SK-N-SH treated with all-trans-retinoic acid at 6 μM for 48 hours (cell line): ENCODE data around the gene C1orf159.

Source experiments
- ATAC-seq: fragments of 200-7000 bp; cut with Tn5 transposase; 3 replicates; pipeline ENCODE4 v1.9.1; 2020; ENCODE audit warnings: mild to moderate bottlenecking, moderate library complexity
- ARNTL ChIP-seq: fragments of 450-650 bp; formaldehyde crosslinking; IDR thresholded peaks from 2 replicates; pipeline ENCODE4 v1.5.0; 2020; ENCODE audit warnings: low read depth, mild to moderate bottlenecking, moderate library complexity, borderline replicate concordance
- BACH2 ChIP-seq: fragments of 250-450 bp; sonication (Bioruptor Pico); IDR thresholded peaks from 2 replicates; pipeline ENCODE4 v1.9.0; 2021; ENCODE audit warnings: mild to moderate bottlenecking, borderline replicate concordance
- CREB5 ChIP-seq: fragments of 250-450 bp; sonication (Bioruptor Pico); IDR thresholded peaks from 2 replicates; pipeline ENCODE4 v1.5.1; 2020; ENCODE audit warnings: low read depth, mild to moderate bottlenecking, moderate library complexity
- CSRNP3 ChIP-seq: fragments of 250-450 bp; sonication (Bioruptor Pico); IDR thresholded peaks from 2 replicates; pipeline ENCODE4 v1.5.1; 2021; ENCODE audit warnings: mild to moderate bottlenecking, moderate library complexity
- ESRRG ChIP-seq: fragments of 250-450 bp; sonication (Bioruptor Pico); IDR thresholded peaks from 2 replicates; pipeline ENCODE4 v1.6.1; 2021; ENCODE audit warnings: mild to moderate bottlenecking
- GLIS3 ChIP-seq: fragments of 250-450 bp; sonication (Bioruptor Pico); IDR thresholded peaks from 2 replicates; pipeline ENCODE4 v1.5.0; 2020; ENCODE audit warnings: mild to moderate bottlenecking, moderate library complexity
- ISL1 ChIP-seq: fragments of 250-450 bp; sonication (Bioruptor Pico); IDR thresholded peaks from 2 replicates; pipeline ENCODE4 v2.1.2; 2022; ENCODE audit warnings: mild to moderate bottlenecking, moderate library complexity
- POU6F1 ChIP-seq: fragments of 250-450 bp; sonication (Bioruptor Pico); IDR thresholded peaks from 2 replicates; pipeline ENCODE4 v1.8.0; 2021; ENCODE audit warnings: low read depth, mild to moderate bottlenecking, moderate library complexity, borderline replicate concordance
- RARB ChIP-seq: fragments of 250-450 bp; sonication (Bioruptor Pico); IDR thresholded peaks from 2 replicates; pipeline ENCODE4 v1.8.0; 2021; ENCODE audit warnings: mild to moderate bottlenecking, moderate library complexity
- SNAI2 ChIP-seq: fragments of 250-450 bp; sonication (Bioruptor Pico); IDR thresholded peaks from 2 replicates; pipeline ENCODE4 v1.5.0; 2020; ENCODE audit warnings: mild to moderate bottlenecking, moderate library complexity
- TCF4 ChIP-seq: fragments of 250-450 bp; sonication (Bioruptor Pico); IDR thresholded peaks from 2 replicates; pipeline ENCODE4 v1.8.0; 2021; ENCODE audit warnings: mild to moderate bottlenecking, moderate library complexity, borderline replicate concordance
- TSHZ2 ChIP-seq: fragments of 250-450 bp; sonication (Bioruptor Pico); IDR thresholded peaks from 2 replicates; pipeline ENCODE4 v1.5.0; 2020; ENCODE audit warnings: mild to moderate bottlenecking, moderate library complexity
- ZFP30 ChIP-seq: fragments of 450-650 bp; formaldehyde crosslinking; IDR thresholded peaks from 2 replicates; pipeline ENCODE4 v1.5.0; 2022; ENCODE audit warnings: mild to moderate bottlenecking, moderate library complexity
- ZNF70 ChIP-seq: fragments of 450-650 bp; formaldehyde crosslinking; IDR thresholded peaks from 2 replicates; pipeline ENCODE4 v1.5.0; 2020; ENCODE audit warnings: mild to moderate bottlenecking, moderate library complexity
- ZNF8 ChIP-seq: fragments of 450-650 bp; formaldehyde crosslinking; IDR thresholded peaks from 2 replicates; pipeline ENCODE4 v1.5.0; 2020; ENCODE audit warnings: mild to moderate bottlenecking, moderate library complexity

The C1orf159 gene

GRCh38 chr1:1038694-1039093 is 77.2 kb downstream of the C1orf159 start:
- no peak for TF ChIP-seq ZNF70 (CRISPR knock-in tag)
- no peak for TF ChIP-seq POU6F1 (CRISPR knock-in tag)
- TF ChIP-seq ZNF8 = no peak
- TF ChIP-seq CSRNP3 (CRISPR knock-in tag) = no peak
- no peak for TF ChIP-seq CREB5 (CRISPR knock-in tag)
- no peak for TF ChIP-seq TCF4 (CRISPR knock-in tag)
- no peak for TF ChIP-seq ISL1 (CRISPR knock-in tag)
- no peak for TF ChIP-seq GLIS3 (CRISPR knock-in tag)
- no peak for TF ChIP-seq TSHZ2 (CRISPR knock-in tag)
- TF ChIP-seq ZFP30 = no peak
- no peak for ATAC-seq

GRCh38 chr1:1037366-1038327 is 78.2 kb downstream of the C1orf159 start:
- TF ChIP-seq RARB (no peak), ISL1 (CRISPR knock-in tag) (no peak)
- no peak for ATAC-seq

- TF ChIP-seq BACH2 (CRISPR knock-in tag) = no peak
- TF ChIP-seq CSRNP3 (CRISPR knock-in tag) = no peak
- TF ChIP-seq SNAI2 = no peak
- TF ChIP-seq ESRRG (CRISPR knock-in tag) = no peak
- no peak for TF ChIP-seq ARNTL (CRISPR knock-in tag)
- ATAC-seq = no peak
Observed at GRCh38 chr1:1035291-1035943, 80.5 kb downstream of the C1orf159 start.

GRCh38 chr1:1034439-1034781 is 81.5 kb downstream of the C1orf159 start:
- no peak for ATAC-seq
- no peak for TF ChIP-seq ESRRG (CRISPR knock-in tag)
- TF ChIP-seq BACH2 (CRISPR knock-in tag) = no peak
